B cell (primary cell): ENCODE results near the gene PEX11B.

Experiments used
- CTCF ChIP-seq: fragments of 200-600 bp; IDR thresholded peaks from one replicate; pipeline ENCODE4 v1.8.0; 2022; ENCODE audit warnings: antibody characterized with exemption, mild to moderate bottlenecking
- EZH2 ChIP-seq: IDR thresholded peaks from 2 replicates; pipeline ENCODE4 v1.6.1; 2012; ENCODE audit warnings: borderline replicate concordance, low read depth, mild to moderate bottlenecking, moderate library complexity, low read length; ENCODE audit not compliant: insufficient read depth, poor library complexity, severe bottlenecking

- TF ChIP-seq CTCF (no peak), EZH2 (no peak)
Observed at GRCh38 chr1:145895471-145895870, 23.0 kb downstream of the PEX11B start.
